Measurements from ENCODE around the gene EEF1A2. TPM values are rescaled to one million over a fixed set of nuclear protein-coding genes. Genes with fewer than 3 reads are reported as not detected.

The EEF1A2 gene
- total and polyA plus RNA-seq, 4 donors = 0.05 to 0.12 TPM; not detected in 2

DNA sequence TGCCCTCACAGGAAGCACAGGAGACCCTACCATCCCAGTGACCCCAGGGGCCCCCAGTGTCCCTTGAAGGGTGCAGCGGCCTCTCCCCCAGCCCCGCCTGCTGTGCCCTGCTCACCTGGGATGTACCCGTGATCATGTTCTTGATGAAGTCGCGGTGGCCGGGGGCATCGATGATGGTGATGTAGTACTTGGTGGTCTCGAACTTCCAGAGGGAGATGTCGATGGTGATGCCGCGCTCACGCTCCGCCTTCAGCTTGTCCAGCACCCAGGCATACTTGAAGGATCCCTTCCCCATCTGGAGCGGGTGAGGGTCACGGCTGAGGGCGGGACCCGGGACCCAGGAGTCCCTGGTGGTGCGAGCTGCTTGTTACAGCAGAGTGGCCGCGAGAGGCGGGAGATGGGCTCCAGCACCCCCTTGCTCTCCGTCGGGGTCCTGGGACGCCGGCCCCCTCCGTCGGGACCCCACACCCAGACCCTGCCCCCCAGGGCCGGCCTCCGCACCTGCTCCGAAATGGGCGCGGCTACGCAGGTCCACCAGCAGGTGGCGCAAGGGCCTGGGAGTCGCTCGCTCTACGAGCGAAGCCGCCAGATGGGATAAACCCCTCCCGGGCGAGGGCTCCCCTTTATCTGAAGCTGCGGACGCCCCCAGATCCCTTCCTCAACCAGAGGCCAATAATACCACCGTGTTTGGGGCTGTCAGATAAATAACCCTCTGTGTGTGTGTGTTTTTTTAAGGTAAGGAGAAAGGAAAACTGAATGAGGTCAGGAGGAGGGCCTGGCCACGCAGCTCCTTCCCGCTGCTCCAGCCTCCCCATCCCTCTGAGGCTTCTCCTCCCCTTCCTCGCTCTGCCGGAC, 2.9 kb downstream of the EEF1A2 start:
- Histone ChIP-seq H3K27me3 (ENCODE audit: control insufficient read depth in 4 of 4, insufficient read depth in 4 of 4, low read length in 3 of 4) (peaks cover 0 to 9% (median under 1%) of the 10 kb centered on the region in 4 donors), H3K36me3 (ENCODE audit: control insufficient read depth in 4 of 4, insufficient read depth in 3 of 4, low read depth in 1 of 4, low read length in 3 of 4) (no peaks in the 10 kb centered on the region), H3K9ac (ENCODE audit: low read depth in 1 of 2, low read length in 2 of 2) (no peak overlapping the region), H3K4me1 (ENCODE audit: control insufficient read depth in 4 of 4, insufficient read depth in 4 of 4, low read length in 3 of 4) (peaks cover 3 to 15% (median 7%) of the 10 kb centered on the region in 4 donors), H3K27ac (ENCODE audit: low read depth in 1 of 2, low read length in 2 of 2) (no peak overlapping the region), H3K4me3 (ENCODE audit: low read depth in 1 of 3, low read length in 3 of 3) (peak overlapping the region in 2 of 3 donors; percentile 24 to 41), H3K9me3 (ENCODE audit: control insufficient read depth in 4 of 4, low read length in 3 of 4) (no peaks in the 10 kb centered on the region)
- DNase-seq (ENCODE audit: low spot score) = peak; percentile 71
- peak; percentile 72 for TF ChIP-seq CTCF (IDR thresholded peaks at IDR 0.05; ENCODE audit: low read depth, low read length, missing input control)
- no peak for TF ChIP-seq RXRA (IDR thresholded peaks at IDR 0.05)
- TF ChIP-seq RAD21 (IDR thresholded peaks at IDR 0.05) = peak; percentile 69 to 77
- WGBS = 22% methylated on average over 48 of the region's 48 CpGs

DNA sequence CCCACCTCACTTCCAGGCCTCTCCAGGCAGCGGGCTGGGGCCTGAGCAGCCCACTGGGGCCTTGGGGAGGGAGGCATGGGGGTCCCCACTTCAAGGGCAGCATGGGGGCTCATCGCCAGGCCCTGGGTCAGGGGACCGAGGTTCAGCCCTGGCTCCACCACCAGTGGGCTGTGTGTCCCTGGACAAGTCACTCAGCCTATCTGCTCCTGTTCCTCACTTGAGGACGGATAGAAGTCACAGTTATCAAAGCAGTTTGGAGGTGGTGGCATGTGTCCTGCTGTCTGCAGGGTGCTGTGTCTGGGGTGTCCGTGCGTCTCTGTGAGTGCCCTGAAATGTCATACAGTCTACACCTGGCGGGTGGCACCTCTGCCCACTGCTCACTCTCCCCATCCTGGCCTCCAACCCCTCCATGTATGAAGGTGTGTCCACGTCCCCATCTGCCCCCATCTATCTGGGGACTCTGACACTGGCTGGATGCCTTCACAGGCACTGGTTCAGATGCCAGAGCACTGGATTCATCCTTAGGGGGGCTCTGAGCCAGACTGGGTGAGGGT, 3.6 kb downstream of the EEF1A2 start:
- H3K4me1 ChIP-seq (ENCODE audit: control insufficient read depth in 4 of 4, insufficient read depth in 4 of 4, low read length in 3 of 4) = peaks cover 3 to 15% (median 7%) of the 10 kb centered on the region in 4 donors
- H3K36me3 ChIP-seq (ENCODE audit: control insufficient read depth in 4 of 4, insufficient read depth in 3 of 4, low read depth in 1 of 4, low read length in 3 of 4) = no peaks in the 10 kb centered on the region
- H3K4me3 ChIP-seq (ENCODE audit: low read depth in 1 of 3, low read length in 3 of 3) = no peak overlapping the region
- no peaks in the 10 kb centered on the region for H3K9me3 ChIP-seq (ENCODE audit: control insufficient read depth in 4 of 4, low read length in 3 of 4)
- H3K27me3 ChIP-seq (ENCODE audit: control insufficient read depth in 4 of 4, insufficient read depth in 4 of 4, low read length in 3 of 4) = peaks cover 0 to 8% (median under 1%) of the 10 kb centered on the region in 4 donors
- no peak for DNase-seq (ENCODE audit: low spot score)
- no peak for TF ChIP-seq FOXA2 (IDR thresholded peaks at IDR 0.05)
- TF ChIP-seq, protein P1, sequence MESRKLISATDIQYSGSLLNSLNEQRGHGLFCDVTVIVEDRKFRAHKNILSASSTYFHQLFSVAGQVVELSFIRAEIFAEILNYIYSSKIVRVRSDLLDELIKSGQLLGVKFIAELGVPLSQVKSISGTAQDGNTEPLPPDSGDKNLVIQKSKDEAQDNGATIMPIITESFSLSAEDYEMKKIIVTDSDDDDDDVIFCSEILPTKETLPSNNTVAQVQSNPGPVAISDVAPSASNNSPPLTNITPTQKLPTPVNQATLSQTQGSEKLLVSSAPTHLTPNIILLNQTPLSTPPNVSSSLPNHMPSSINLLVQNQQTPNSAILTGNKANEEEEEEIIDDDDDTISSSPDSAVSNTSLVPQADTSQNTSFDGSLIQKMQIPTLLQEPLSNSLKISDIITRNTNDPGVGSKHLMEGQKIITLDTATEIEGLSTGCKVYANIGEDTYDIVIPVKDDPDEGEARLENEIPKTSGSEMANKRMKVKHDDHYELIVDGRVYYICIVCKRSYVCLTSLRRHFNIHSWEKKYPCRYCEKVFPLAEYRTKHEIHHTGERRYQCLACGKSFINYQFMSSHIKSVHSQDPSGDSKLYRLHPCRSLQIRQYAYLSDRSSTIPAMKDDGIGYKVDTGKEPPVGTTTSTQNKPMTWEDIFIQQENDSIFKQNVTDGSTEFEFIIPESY (IDR thresholded peaks at IDR 0.05) = no peak
- TF ChIP-seq RXRA (IDR thresholded peaks at IDR 0.05) = no peak
- TF ChIP-seq, protein P2, sequence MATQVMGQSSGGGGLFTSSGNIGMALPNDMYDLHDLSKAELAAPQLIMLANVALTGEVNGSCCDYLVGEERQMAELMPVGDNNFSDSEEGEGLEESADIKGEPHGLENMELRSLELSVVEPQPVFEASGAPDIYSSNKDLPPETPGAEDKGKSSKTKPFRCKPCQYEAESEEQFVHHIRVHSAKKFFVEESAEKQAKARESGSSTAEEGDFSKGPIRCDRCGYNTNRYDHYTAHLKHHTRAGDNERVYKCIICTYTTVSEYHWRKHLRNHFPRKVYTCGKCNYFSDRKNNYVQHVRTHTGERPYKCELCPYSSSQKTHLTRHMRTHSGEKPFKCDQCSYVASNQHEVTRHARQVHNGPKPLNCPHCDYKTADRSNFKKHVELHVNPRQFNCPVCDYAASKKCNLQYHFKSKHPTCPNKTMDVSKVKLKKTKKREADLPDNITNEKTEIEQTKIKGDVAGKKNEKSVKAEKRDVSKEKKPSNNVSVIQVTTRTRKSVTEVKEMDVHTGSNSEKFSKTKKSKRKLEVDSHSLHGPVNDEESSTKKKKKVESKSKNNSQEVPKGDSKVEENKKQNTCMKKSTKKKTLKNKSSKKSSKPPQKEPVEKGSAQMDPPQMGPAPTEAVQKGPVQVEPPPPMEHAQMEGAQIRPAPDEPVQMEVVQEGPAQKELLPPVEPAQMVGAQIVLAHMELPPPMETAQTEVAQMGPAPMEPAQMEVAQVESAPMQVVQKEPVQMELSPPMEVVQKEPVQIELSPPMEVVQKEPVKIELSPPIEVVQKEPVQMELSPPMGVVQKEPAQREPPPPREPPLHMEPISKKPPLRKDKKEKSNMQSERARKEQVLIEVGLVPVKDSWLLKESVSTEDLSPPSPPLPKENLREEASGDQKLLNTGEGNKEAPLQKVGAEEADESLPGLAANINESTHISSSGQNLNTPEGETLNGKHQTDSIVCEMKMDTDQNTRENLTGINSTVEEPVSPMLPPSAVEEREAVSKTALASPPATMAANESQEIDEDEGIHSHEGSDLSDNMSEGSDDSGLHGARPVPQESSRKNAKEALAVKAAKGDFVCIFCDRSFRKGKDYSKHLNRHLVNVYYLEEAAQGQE (IDR thresholded peaks at IDR 0.05) = no peak
- TF ChIP-seq, protein P3, sequence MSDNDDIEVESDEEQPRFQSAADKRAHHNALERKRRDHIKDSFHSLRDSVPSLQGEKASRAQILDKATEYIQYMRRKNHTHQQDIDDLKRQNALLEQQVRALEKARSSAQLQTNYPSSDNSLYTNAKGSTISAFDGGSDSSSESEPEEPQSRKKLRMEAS (IDR thresholded peaks at IDR 0.05) = no peak
- TF ChIP-seq GABPA (IDR thresholded peaks at IDR 0.05 in 1 of 2, conservative IDR thresholded peaks at IDR 0.05 in 1 of 2) = no peak
- TF ChIP-seq HNF4G (IDR thresholded peaks at IDR 0.05) = no peak
- no peak for TF ChIP-seq RAD21 (IDR thresholded peaks at IDR 0.05)
- TF ChIP-seq, protein P4, sequence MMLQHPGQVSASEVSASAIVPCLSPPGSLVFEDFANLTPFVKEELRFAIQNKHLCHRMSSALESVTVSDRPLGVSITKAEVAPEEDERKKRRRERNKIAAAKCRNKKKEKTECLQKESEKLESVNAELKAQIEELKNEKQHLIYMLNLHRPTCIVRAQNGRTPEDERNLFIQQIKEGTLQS (IDR thresholded peaks at IDR 0.05) = no peak
- TF ChIP-seq FOXA1 (IDR thresholded peaks at IDR 0.05) = no peak
- TF ChIP-seq TAF1 (conservative IDR thresholded peaks at IDR 0.05) = no peak
- TF ChIP-seq YY1 (IDR thresholded peaks at IDR 0.05) = no peak
- TF ChIP-seq HNF4A (conservative IDR thresholded peaks at IDR 0.05) = no peak
- TF ChIP-seq CTCF (IDR thresholded peaks at IDR 0.05; ENCODE audit: low read depth, low read length, missing input control) = no peak
- TF ChIP-seq NR2F2 (IDR thresholded peaks at IDR 0.05) = no peak
- H3K9ac ChIP-seq (ENCODE audit: low read depth in 1 of 2, low read length in 2 of 2) = no peak overlapping the region
- WGBS = 75% methylated on average over 8 of the region's 8 CpGs
- no peak overlapping the region for H3K27ac ChIP-seq (ENCODE audit: low read depth in 1 of 2, low read length in 2 of 2)
